Fibroblast of upper back skin (primary cell): ENCODE results near the gene GSS.

Source experiments
- DNase-seq: peaks from one replicate; pipeline ENCODE4 v3.0.0-alpha.2; 2013

The GSS gene

GRCh38 chr20:34992751-34993417 lies 37.3 kb upstream of the GSS start:
- DNase-seq = no peak

- no peak for DNase-seq
Observed at GRCh38 chr20:34990661-34991214, 35.1 kb upstream of the GSS start.

DNA sequence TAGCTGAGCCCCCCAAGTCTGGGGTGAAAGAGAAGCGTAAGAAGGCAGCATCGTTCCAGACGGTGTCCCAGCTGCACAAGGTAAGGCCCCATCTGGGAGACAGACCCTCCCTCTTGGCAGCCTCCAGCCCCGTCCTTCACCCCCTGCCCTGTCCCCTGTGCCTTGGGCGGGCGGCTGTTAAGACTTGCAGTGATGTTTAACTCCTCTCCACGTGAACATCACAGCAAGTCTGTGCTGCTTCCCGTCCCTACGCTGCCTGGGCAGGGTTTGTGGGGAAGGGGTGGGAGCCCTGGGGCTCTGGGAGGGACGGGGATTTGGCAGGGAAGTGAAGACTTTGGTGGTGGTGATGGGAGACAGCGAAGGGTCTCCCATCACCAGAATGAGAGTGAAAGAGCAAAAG lies 34.6 kb upstream of the GSS start:
- no peak for DNase-seq

- no peak for DNase-seq
Observed at GRCh38 chr20:34989670-34990069, 34.1 kb upstream of the GSS start.

DNA sequence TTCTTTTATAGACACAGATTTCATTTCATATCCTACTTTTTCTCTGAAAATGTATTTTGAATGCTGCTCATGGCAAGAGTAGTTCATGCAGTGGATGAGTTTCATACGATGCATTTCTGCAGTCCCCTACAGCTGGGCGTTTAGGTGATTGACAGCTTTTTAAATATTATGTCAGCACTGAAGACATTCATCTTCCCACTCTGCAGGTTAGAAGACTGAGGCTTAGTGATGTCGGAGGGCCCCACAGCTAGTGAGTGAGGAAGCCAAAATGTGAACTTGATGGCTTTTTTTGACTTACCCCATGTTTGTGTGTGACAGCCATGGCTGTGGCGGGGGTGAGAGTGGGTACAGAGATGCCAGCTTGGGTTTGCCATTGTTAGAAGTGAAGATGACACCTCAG lies 33.5 kb upstream of the GSS start:
- DNase-seq = no peak

GRCh38 chr20:34988191-34988540 lies 32.6 kb upstream of the GSS start:
- DNase-seq = no peak

GRCh38 chr20:34987288-34988190 lies 31.9 kb upstream of the GSS start:
- no peak for DNase-seq

DNA sequence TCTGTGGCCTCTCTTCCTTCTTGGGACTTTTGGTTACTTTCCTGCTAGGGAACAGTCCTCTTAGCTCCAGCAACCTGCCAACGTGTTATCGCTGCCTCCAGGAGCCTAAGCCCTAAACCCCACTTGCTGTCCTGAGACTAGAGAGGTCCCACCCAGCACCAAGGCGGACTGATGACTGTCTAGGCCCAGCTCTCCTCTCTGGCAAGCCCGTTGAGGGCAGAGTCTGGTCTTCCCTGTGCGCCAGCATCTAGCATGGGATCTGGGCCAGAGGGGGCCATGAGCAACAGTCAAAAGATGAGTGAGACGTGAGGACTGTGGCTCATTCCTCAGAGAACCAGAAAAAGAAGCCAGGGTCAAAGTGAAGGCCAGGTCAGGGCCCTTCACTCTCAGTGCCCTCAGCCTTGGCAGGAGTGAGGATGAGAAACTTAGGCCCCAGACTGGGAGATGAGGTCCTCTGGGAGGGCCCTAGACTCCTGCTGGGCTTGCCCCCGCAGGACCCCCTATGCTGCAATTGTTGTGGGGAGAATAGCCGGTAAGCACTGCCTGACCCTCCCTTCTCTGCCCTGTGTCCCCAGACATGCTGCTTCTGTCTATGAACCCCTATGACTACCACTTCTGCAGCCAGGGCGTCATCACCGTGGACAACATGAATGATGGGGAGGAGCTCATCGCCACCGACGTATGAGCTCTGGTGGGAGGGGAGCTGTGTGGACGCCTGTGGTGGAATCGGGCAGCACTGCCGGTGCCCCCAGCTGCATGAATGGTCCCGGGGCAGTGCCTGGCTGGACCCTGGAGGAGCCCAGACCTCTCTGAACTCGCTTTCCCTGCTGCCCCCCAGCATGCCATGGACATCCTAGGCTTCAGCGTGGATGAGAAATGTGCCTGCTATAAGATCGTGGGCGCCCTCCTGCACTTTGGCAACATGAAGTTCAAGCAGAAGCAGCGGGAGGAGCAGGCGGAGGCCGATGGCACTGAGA lies 31.0 kb upstream of the GSS start:
- no peak for DNase-seq

DNA sequence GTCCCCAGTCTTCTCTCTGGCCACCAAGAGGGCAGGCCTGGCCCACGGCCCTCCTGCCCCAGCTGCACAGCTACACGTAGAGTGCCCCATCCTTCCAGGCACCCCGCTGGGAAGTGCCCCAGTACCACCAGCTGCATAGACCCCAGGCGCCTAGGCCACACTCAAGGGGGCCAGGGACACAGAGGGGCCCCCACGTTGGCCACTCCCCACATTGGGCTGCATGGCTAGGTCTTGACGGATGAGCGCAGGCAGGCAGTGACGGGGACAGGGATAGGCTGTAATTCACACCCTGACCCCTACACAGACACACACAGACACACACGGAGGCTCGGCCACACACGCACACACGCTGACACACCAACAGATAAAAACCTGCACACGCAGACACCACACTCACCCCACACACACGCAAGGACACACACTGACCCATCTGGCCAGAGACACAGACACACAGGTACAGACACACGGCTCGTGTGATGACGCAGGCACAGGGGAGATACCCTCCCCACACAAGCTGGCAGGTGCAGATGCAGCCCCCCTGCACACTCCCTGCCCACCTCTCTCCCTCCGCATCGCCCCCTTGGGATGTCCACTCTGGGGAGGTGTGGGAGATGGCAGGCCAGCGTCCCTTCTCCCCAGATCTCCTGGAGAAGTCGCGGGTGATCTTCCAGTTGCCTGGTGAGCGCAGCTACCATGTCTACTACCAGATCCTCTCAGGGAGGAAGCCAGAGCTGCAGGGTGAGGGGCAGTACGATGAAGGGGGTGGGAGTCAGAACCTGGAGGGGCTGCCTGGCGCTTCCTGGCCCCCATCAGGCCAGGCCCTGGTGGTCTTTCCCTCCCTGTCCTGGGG lies 30.1 kb upstream of the GSS start:
- no peak for DNase-seq

GRCh38 chr20:34984756-34985261 lies 29.2 kb upstream of the GSS start:
- DNase-seq = no peak

DNA sequence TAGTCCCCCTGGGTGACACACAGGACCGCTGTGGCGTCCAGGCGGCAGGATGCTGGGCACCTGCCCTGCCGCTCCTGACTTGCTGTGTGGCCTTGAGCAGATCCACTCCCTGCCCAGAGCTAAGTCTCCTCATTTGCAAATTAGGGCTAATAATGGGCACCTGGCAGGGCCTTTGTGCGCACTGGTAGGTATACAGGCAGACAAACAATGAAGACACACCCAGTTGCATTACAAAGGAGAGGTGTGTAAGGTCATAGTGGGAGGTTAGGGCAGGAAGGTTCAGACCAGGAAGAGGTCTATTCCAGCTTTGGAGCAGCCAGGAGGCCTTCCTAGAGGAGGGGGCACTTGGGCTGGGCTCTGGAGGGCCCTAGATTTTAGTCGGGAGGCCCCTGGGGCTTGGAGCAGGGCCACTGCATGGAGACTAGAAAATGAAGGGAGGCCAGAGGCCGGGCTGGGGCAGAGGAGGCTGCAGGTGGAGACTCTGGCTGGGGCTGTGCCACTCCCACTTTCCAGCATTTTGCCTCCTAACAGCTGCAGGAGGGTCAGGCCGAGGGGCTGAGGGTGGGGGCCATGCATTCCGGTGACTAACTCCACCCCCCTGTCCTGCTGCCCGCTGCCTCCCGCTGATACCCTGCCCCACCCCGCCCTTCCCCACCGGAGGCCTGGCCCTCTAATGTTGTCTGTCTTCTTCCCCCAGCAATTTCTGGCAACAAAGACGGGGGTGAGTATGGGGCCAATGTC lies 28.6 kb upstream of the GSS start:
- DNase-seq = no peak

DNA sequence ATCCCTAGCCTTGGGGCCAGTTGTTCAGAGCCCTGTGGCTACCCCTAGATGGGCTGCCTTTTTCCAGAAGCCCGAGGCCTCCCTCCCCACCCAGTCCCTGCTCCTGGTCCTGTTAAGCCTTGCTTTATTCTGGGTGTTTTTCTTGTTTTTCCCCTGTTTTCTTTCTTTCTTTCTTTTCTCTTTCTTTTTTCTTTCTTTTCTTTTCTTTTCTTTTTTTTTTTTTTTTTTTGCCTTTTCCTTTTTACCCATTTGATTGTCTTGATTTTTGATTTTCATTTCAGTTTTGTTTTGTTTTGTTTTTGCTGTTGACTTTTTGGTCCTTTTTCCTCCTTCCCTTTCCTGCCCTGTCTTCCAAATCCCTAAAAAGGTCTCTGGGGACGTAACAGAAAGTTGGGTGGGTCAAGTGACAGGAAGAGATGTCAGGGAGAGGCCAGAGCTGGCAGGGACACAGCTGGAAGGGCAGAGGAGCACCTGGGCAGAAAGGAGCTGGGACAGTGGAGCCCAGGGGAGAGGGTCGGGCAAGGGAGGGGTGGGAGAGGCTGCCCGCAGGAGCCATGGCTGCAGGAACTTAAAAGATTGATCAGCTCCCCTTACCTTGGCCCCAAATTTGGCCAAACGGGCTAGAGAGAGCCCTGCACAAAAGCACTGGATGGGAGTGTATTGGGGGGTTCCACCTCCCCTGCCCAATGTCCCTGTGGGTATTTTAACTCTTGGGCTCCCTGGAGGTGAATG lies 27.6 kb upstream of the GSS start:
- DNase-seq = no peak

DNA sequence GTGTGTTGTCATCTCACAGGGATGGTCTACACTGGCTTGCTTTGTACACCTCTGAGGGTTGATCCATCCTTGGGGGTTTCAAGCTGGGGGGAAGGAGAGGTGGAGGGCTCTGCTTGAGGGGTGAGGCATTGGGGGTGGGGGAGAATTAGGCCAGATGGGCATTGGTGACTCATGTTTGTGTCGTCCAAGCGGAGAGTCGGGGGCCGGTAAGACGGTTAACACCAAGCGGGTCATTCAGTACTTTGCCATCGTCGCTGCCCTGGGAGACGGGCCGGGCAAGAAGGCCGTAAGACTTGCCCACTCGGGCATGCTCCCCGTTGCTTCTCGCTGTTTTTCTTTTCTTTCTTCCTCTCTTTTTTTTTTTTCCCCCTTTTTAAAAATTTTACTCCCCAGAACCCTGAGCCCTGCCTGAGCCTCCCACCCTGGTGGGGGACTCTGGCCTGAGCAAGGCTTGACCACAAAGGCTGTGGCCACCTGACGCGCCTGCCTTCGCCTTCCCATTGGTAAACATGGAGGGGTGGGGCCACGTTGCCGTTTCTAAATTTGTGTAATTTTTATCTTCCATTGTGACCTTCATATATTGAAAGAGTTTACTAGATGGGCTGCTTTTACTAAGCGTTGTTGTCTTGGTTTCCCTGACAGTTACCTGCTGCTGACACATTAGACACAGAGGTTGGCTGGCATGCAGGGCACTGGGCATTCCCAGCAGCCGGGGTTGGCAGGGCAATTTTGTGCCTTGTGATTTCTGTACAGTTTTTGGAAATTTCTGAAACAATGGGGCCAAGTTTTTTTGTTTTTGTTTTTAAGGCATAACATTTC lies 26.9 kb upstream of the GSS start:
- DNase-seq = no peak

DNA sequence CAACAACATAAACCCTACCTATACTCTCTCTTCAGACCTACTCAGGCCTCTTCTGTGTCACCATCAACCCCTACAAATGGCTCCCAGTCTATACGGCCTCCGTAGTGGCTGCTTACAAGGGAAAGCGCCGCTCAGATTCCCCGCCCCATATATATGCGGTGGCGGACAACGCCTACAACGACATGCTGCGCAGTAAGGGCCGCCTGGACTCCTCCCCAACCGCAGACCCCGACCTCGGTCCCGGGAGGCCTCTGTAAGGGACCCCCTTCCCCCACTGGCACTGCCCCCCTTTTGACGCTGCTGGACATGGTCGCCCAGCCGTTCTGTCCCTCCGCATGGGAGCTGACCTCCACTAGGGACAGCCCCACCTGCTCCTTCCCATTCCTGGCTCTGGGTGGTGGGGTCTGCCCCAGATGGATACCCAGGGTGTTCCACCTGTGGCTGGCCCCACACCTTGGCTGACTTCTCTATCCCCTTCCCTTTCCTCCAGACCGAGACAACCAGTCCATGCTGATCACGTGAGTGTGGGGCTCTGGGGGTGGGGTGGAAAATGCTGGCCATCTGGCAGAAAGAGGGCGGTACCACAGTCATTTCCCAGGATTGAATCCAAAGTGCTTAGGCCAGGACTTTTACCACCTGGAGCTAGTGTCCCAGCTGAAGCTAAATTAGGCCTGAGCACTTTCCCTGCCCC lies 25.1 kb upstream of the GSS start:
- no peak for DNase-seq

- no peak for DNase-seq
Observed at GRCh38 chr20:34979366-34980153, 24.0 kb upstream of the GSS start.

GRCh38 chr20:34978092-34978744 lies 22.6 kb upstream of the GSS start:
- no peak for DNase-seq

DNA sequence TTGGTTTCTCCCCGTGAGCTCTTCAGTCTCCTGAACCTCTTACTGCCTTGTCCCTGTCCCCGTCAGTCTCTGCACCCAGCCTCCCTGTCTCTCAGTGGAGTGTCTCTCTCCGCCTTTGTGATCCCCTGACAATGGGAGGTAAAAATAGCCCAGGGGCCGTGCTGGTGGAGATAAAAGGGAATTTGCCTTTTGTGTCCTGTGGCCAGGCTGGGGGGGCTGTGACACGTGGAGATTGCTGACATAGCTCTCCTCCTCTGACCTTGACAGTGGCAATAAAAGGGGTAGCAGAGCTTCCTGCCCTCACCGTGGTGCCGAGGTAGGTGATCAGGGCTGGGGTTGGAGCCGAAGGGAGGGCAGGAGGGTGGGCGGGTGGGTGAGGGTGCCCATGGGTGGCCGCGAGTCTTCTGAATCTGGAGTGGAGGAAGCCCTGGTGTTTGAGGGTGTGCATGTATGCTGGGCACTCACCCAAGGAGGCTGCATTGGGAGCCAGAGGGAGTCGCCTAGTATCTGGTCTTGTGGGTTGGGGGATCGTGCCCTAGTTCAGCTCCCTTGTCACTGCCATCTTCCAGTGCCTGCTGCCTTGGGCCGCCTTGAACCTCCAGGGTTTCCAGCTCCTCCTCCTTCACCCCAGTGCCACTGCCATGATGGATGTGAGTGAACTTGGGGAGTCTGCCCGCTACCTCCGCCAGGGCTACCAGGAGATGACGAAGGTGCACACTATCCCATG lies 21.9 kb upstream of the GSS start:
- DNase-seq = no peak
